CD4-positive, alpha-beta T cell (primary cell): ENCODE results near the gene CADPS. TPM values are rescaled to one million over a fixed set of nuclear protein-coding genes. Genes with fewer than 3 reads are reported as not detected.

ENCODE experiments used
- ATAC-seq: fragments of 200-7000 bp; cut with Tn5 transposase; one replicate; pipeline ENCODE4 v1.10.0; 2022; ENCODE audit warnings: mild to moderate bottlenecking; ENCODE audit not compliant: poor library complexity
- CTCF ChIA-PET: fragments of 350-600 bp; sonication (Branson Sonifier 250); formaldehyde crosslinking; loops from one replicate; lab custom pipeline; 2021; ENCODE audit warnings: antibody characterized with exemption, inconsistent platforms; lab: Charles Lee
- POLR2A ChIA-PET: fragments of 350-600 bp; sonication (Branson Sonifier 250); formaldehyde crosslinking; loops from one replicate; lab custom pipeline; 2021; ENCODE audit warnings: antibody characterized with exemption, inconsistent platforms; lab: Charles Lee
- DNase-seq, 14 experiments: peaks; one replicate each; pipeline ENCODE4 v3.0.0-alpha.2; 2013 to 2020; ENCODE audit warnings: mixed read lengths in 2 of 14
- H3K27ac ChIP-seq, 2 donors: one replicate each; pipeline versions ENCODE4 v1.5.1 to v1.7.0; 2013; ENCODE audit warnings: low read length in 2 of 2, low read depth in 1 of 2, mild to moderate bottlenecking in 1 of 2
- H3K27me3 ChIP-seq, 2 experiments: 1 replicate in 1 of 2; 2 replicates in 1 of 2; pipeline versions ENCODE4 v1.6.1 to v1.7.0; 2013; ENCODE audit warnings: low read length in 2 of 2, control low read depth in 1 of 2, mild to moderate bottlenecking in 1 of 2, moderate library complexity in 1 of 2; ENCODE audit not compliant: insufficient read depth in 2 of 2, control insufficient read depth in 1 of 2
- H3K36me3 ChIP-seq: one replicate; pipeline ENCODE4 v1.6.1; 2013; ENCODE audit warnings: low read length, control low read depth; ENCODE audit not compliant: insufficient read depth
- H3K4me1 ChIP-seq: one replicate; pipeline ENCODE4 v1.6.1; 2013; ENCODE audit warnings: low read length, control low read depth; ENCODE audit not compliant: insufficient read depth
- H3K4me3 ChIP-seq: one replicate; pipeline ENCODE4 v1.5.1; 2013; ENCODE audit warnings: mild to moderate bottlenecking, low read length, moderate library complexity
- H3K9me3 ChIP-seq, 2 experiments: 1 replicate in 1 of 2; 2 replicates in 1 of 2; pipeline versions ENCODE4 v1.6.1 to v1.7.0; 2013; ENCODE audit warnings: low read length in 2 of 2, mild to moderate bottlenecking in 2 of 2, control low read depth in 1 of 2, moderate library complexity in 1 of 2; ENCODE audit not compliant: control insufficient read depth in 1 of 2, insufficient read depth in 1 of 2
- H3K27ac Mint-ChIP-seq: one replicate; pipeline ENCODE4 v1.8.0; 2020; ENCODE audit warnings: mixed read lengths
- H3K27me3 Mint-ChIP-seq: one replicate; pipeline ENCODE4 v1.8.0; 2021; ENCODE audit warnings: mixed read lengths
- H3K36me3 Mint-ChIP-seq: one replicate; pipeline ENCODE4 v1.8.0; 2021; ENCODE audit warnings: low read depth, mixed read lengths
- H3K4me1 Mint-ChIP-seq: one replicate; pipeline ENCODE4 v1.8.0; 2021; ENCODE audit warnings: low read depth, mixed read lengths
- H3K4me3 Mint-ChIP-seq: one replicate; pipeline ENCODE4 v1.8.0; 2020; ENCODE audit warnings: mild to moderate bottlenecking, mixed read lengths
- H3K9me3 Mint-ChIP-seq: one replicate; pipeline ENCODE4 v1.8.0; 2020; ENCODE audit warnings: mixed read lengths
- intact Hi-C, 2 experiments: fragments of 100-400 bp; cut with DNase I in 1 of 2; cut with micrococcal nuclease in 1 of 2; formaldehyde crosslinking; loops; one replicate each; pipeline versions ENCODE4 v1.15.1 to v1.9.0; 2023 to 2025; cut with DNase I, micrococcal nuclease
- total RNA-seq, 174 experiments: library from RNA in 2 of 174; stranded (reverse) in 2 of 174; gene quantifications; one replicate each; pipeline ENCODE4 v1.2.3 and lab custom pipeline; 2021 to 2026
- TF ChIP-seq, protein P1 (sequence below): fragments of 200-600 bp; IDR thresholded peaks from one replicate; pipeline ENCODE4 v1.8.0; 2022; ENCODE audit warnings: antibody characterized with exemption, mild to moderate bottlenecking

The CADPS gene
- total RNA-seq, 2 experiments from 2014 or later, result not detected

- no peaks in the 10 kb centered on the region for H3K27me3 Mint-ChIP-seq
- H3K4me1 ChIP-seq, result no peaks in the 10 kb centered on the region
- DNase-seq, result no peak
- no peak overlapping the region for H3K4me3 Mint-ChIP-seq
- H3K4me1 Mint-ChIP-seq, result no peaks in the 10 kb centered on the region
- no peak overlapping the region for H3K27ac ChIP-seq
- no peaks in the 10 kb centered on the region for H3K9me3 Mint-ChIP-seq
- H3K36me3 Mint-ChIP-seq, result no peaks in the 10 kb centered on the region
- H3K27ac Mint-ChIP-seq, result no peak overlapping the region
- POLR2A ChIA-PET, result no interaction called here
- no peak overlapping the region for H3K4me3 ChIP-seq
- CTCF ChIA-PET, result no interaction called here
- H3K27me3 ChIP-seq, result no peaks in the 10 kb centered on the region
- intact Hi-C loops, result no loop called here
- ATAC-seq, result no peak
- no peaks in the 10 kb centered on the region for H3K36me3 ChIP-seq
- peaks cover 0 to 7% of the 10 kb centered on the region in 2 experiments for H3K9me3 ChIP-seq
- TF ChIP-seq, protein P1, sequence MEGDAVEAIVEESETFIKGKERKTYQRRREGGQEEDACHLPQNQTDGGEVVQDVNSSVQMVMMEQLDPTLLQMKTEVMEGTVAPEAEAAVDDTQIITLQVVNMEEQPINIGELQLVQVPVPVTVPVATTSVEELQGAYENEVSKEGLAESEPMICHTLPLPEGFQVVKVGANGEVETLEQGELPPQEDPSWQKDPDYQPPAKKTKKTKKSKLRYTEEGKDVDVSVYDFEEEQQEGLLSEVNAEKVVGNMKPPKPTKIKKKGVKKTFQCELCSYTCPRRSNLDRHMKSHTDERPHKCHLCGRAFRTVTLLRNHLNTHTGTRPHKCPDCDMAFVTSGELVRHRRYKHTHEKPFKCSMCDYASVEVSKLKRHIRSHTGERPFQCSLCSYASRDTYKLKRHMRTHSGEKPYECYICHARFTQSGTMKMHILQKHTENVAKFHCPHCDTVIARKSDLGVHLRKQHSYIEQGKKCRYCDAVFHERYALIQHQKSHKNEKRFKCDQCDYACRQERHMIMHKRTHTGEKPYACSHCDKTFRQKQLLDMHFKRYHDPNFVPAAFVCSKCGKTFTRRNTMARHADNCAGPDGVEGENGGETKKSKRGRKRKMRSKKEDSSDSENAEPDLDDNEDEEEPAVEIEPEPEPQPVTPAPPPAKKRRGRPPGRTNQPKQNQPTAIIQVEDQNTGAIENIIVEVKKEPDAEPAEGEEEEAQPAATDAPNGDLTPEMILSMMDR, result no peak
Observed at GRCh38 chr3:62569609-62570008, 305.6 kb downstream of the CADPS start.

DNA sequence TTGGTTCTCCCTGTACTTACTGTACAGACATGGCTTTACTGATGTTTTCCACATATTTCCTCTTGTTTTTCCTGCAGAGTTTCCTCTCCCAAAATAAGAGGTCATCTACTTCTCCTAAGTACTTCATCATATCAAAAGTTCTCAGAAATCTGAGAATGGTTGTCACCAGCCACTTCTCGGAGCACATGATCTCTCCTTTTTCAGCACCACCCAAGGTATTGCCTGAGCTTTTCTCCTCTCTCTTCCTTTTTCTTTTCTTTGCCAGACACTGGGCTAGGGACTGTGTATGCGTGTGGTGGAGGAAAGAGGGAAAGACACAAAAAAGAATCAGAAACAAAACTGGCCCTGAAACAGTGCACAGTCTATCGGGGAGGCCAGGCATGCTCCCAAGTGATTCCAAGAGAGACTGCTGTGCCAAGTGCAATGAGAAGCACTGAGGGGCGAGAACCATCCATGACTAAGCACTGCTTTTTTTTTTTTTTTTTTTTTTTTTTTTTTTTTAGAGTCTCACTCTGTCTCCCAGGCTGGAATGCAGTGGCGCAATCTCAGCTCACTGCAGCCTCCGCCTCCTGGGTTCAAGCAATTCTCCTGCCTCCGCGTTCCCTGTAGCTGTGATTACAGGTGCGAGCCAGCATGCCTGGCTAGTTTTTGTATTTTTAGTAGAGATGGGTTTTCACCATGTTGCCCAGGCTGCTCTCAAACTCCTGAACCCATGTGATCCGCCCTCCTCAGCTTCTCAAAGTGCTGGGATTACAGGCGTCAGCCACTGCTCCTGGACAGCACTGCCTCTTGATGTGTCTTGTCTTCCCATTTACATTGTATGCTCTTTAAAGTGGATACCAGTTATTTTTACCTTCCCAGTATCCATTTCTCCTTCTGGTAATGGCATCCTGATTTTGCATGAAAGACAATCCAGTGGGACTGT is 307.9 kb downstream of the CADPS start:
- intact Hi-C loops, result no loop called here
- no peak overlapping the region for H3K4me3 Mint-ChIP-seq
- no peaks in the 10 kb centered on the region for H3K4me1 Mint-ChIP-seq
- Histone ChIP-seq H3K4me3 (no peak overlapping the region), H3K27ac (no peak overlapping the region), H3K36me3 (no peaks in the 10 kb centered on the region), H3K27me3 (no peaks in the 10 kb centered on the region), H3K9me3 (peaks cover 0 to 5% of the 10 kb centered on the region in 2 experiments), H3K4me1 (no peaks in the 10 kb centered on the region)
- POLR2A ChIA-PET, result no interaction called here
- no peaks in the 10 kb centered on the region for H3K36me3 Mint-ChIP-seq
- ATAC-seq (no peak), DNase-seq (no peak)
- no peaks in the 10 kb centered on the region for H3K27me3 Mint-ChIP-seq
- no peaks in the 10 kb centered on the region for H3K9me3 Mint-ChIP-seq
- H3K27ac Mint-ChIP-seq, result no peak overlapping the region
- CTCF ChIA-PET, result no interaction called here
- TF ChIP-seq, protein P1, result no peak

- no peaks in the 10 kb centered on the region for H3K9me3 Mint-ChIP-seq
- Histone ChIP-seq H3K27me3 (no peaks in the 10 kb centered on the region), H3K27ac (no peak overlapping the region), H3K9me3 (peaks cover 0 to 5% of the 10 kb centered on the region in 2 experiments), H3K4me3 (no peak overlapping the region), H3K36me3 (no peaks in the 10 kb centered on the region), H3K4me1 (no peaks in the 10 kb centered on the region)
- intact Hi-C loops, result no loop called here
- H3K27ac Mint-ChIP-seq, result no peak overlapping the region
- ChIA-PET CTCF (no interaction called here), POLR2A (no interaction called here)
- no peak for ATAC-seq
- H3K4me3 Mint-ChIP-seq, result no peak overlapping the region
- H3K27me3 Mint-ChIP-seq, result no peaks in the 10 kb centered on the region
- TF ChIP-seq, protein P1, result no peak
- no peak for DNase-seq
- H3K4me1 Mint-ChIP-seq, result no peaks in the 10 kb centered on the region
- no peaks in the 10 kb centered on the region for H3K36me3 Mint-ChIP-seq
Observed at GRCh38 chr3:62566022-62566557, 309.1 kb downstream of the CADPS start.
